ENCODE measurements around the gene ITGA6. TPM values are rescaled to one million over a fixed set of nuclear protein-coding genes. Genes with fewer than 3 reads are reported as not detected.
A peak's percentile ranks its signal among the peaks of the same experiment; 100 is the strongest.

The ITGA6 gene
- total and polyA plus RNA-seq, 2 donors (not counting 1 experiment from before 2014, with no cell fraction given) = 6.4 to 19.8 TPM

- Histone ChIP-seq H3K9me3 (ENCODE audit: control insufficient read depth, insufficient read depth, low read depth, low read length) (no peaks in the 10 kb centered on the region), H3K27ac (ENCODE audit: insufficient read depth, low read length) (no peak overlapping the region), H3K4me3 (replicated peaks in 1 of 4; ENCODE audit: control extremely low read depth in 1 of 4, insufficient read depth in 1 of 4, low read depth in 3 of 4, low read length in 4 of 4) (no peak overlapping the region), H3K4me1 (ENCODE audit: control insufficient read depth, extremely low read depth, insufficient read depth, low read length) (peaks cover 2% of the 10 kb centered on the region), H4K20me1 (ENCODE audit: control insufficient read depth, extremely low read depth, insufficient read depth, low read length) (no peaks in the 10 kb centered on the region), H3K36me3 (ENCODE audit: control insufficient read depth, insufficient read depth, low read length) (no peaks in the 10 kb centered on the region), H2AFZ (ENCODE audit: low read length) (no peak overlapping the region), H3K4me2 (ENCODE audit: extremely low read depth, insufficient read depth, low read length) (no peak overlapping the region), H3K27me3 (ENCODE audit: control insufficient read depth, insufficient read depth, low read length) (no peaks in the 10 kb centered on the region), H3K79me2 (ENCODE audit: control insufficient read depth, insufficient read depth, low read length) (peaks cover 6% of the 10 kb centered on the region), H3K9ac (ENCODE audit: insufficient read depth, low read length) (no peak overlapping the region)
- peak; percentile 20 to 40 for DNase-seq (ENCODE audit: low read depth in 2 of 2)
- no peak for TF ChIP-seq CTCF (conservative IDR thresholded peaks at IDR 0.05 in 1 of 2, IDR thresholded peaks at IDR 0.05 in 1 of 2; ENCODE audit: low read depth in 1 of 2, low read length in 2 of 2)
- TF ChIP-seq EZH2 (IDR thresholded peaks at IDR 0.05; ENCODE audit: low read length, missing control alignments) = no peak
These were observed 7.6 kb downstream of the ITGA6 start for GRCh38 chr2:172434821-172435605.

GRCh38 chr2:172435606-172435911 lies 8.2 kb downstream of the ITGA6 start:
- H3K27ac ChIP-seq (ENCODE audit: insufficient read depth, low read length) = no peak overlapping the region
- H3K36me3 ChIP-seq (ENCODE audit: control insufficient read depth, insufficient read depth, low read length) = no peaks in the 10 kb centered on the region
- no peaks in the 10 kb centered on the region for H3K9me3 ChIP-seq (ENCODE audit: control insufficient read depth, insufficient read depth, low read depth, low read length)
- peaks cover 6% of the 10 kb centered on the region for H3K79me2 ChIP-seq (ENCODE audit: control insufficient read depth, insufficient read depth, low read length)
- TF ChIP-seq CTCF (conservative IDR thresholded peaks at IDR 0.05 in 1 of 2, IDR thresholded peaks at IDR 0.05 in 1 of 2; ENCODE audit: low read depth in 1 of 2, low read length in 2 of 2) (no peak), EZH2 (IDR thresholded peaks at IDR 0.05; ENCODE audit: low read length, missing control alignments) (no peak)
- no peak overlapping the region for H3K4me3 ChIP-seq (replicated peaks in 1 of 4; ENCODE audit: control extremely low read depth in 1 of 4, insufficient read depth in 1 of 4, low read depth in 3 of 4, low read length in 4 of 4)
- no peak for DNase-seq (ENCODE audit: low read depth in 2 of 2)
- H3K27me3 ChIP-seq (ENCODE audit: control insufficient read depth, insufficient read depth, low read length) = no peaks in the 10 kb centered on the region
- no peak overlapping the region for H2AFZ ChIP-seq (ENCODE audit: low read length)
- H3K9ac ChIP-seq (ENCODE audit: insufficient read depth, low read length) = no peak overlapping the region
- H4K20me1 ChIP-seq (ENCODE audit: control insufficient read depth, extremely low read depth, insufficient read depth, low read length) = no peaks in the 10 kb centered on the region
- H3K4me2 ChIP-seq (ENCODE audit: extremely low read depth, insufficient read depth, low read length) = no peak overlapping the region
- H3K4me1 ChIP-seq (ENCODE audit: control insufficient read depth, extremely low read depth, insufficient read depth, low read length) = peaks cover 2% of the 10 kb centered on the region

- Histone ChIP-seq H3K9me3 (ENCODE audit: control insufficient read depth, insufficient read depth, low read depth, low read length) (no peaks in the 10 kb centered on the region), H4K20me1 (ENCODE audit: control insufficient read depth, extremely low read depth, insufficient read depth, low read length) (no peaks in the 10 kb centered on the region), H3K79me2 (ENCODE audit: control insufficient read depth, insufficient read depth, low read length) (peaks cover 6% of the 10 kb centered on the region), H3K27me3 (ENCODE audit: control insufficient read depth, insufficient read depth, low read length) (no peaks in the 10 kb centered on the region), H3K36me3 (ENCODE audit: control insufficient read depth, insufficient read depth, low read length) (no peaks in the 10 kb centered on the region), H3K27ac (ENCODE audit: insufficient read depth, low read length) (no peak overlapping the region), H2AFZ (ENCODE audit: low read length) (no peak overlapping the region), H3K4me2 (ENCODE audit: extremely low read depth, insufficient read depth, low read length) (no peak overlapping the region), H3K9ac (ENCODE audit: insufficient read depth, low read length) (no peak overlapping the region), H3K4me1 (ENCODE audit: control insufficient read depth, extremely low read depth, insufficient read depth, low read length) (peaks cover 2% of the 10 kb centered on the region), H3K4me3 (replicated peaks in 1 of 4; ENCODE audit: control extremely low read depth in 1 of 4, insufficient read depth in 1 of 4, low read depth in 3 of 4, low read length in 4 of 4) (no peak overlapping the region)
- no peak for DNase-seq (ENCODE audit: low read depth in 2 of 2)
- TF ChIP-seq EZH2 (IDR thresholded peaks at IDR 0.05; ENCODE audit: low read length, missing control alignments) (no peak), CTCF (conservative IDR thresholded peaks at IDR 0.05 in 1 of 2, IDR thresholded peaks at IDR 0.05 in 1 of 2; ENCODE audit: low read depth in 1 of 2, low read length in 2 of 2) (no peak)
These were observed 9.5 kb downstream of the ITGA6 start for GRCh38 chr2:172436889-172437288.

All from fibroblast of lung (primary cell).